Panc1 (cell line): ENCODE results near the gene TLL2. TPM values are rescaled to one million over a fixed set of nuclear protein-coding genes. Genes with fewer than 3 reads are reported as not detected.

Experiments used
- ATAC-seq: fragments of 200-7000 bp; cut with Tn5 transposase; 2 replicates; pipeline ENCODE4 v1.9.1; 2020; ENCODE audit warnings: mild to moderate bottlenecking, moderate library complexity
- BruUV-seq: library from RNA; stranded (reverse); fragments of 400-500 nt; replicated peaks from 2 replicates; lab custom pipeline; 2021; lab: Mats Ljungman, UMichigan
- CTCF ChIA-PET: fragments of 300-600 bp; sonication (Branson Sonifier 250); formaldehyde crosslinking; loops from one replicate; lab custom pipeline; 2022; ENCODE audit warnings: antibody characterized with exemption; lab: Charles Lee
- POLR2A ChIA-PET: fragments of 300-600 bp; sonication (Branson Sonifier 250); formaldehyde crosslinking; loops from one replicate; lab custom pipeline; 2022; ENCODE audit warnings: antibody characterized with exemption; lab: Charles Lee
- DNase-seq: peaks from one replicate; pipeline ENCODE4 v3.0.0-alpha.2; 2010; ENCODE audit warnings: low read depth, low spot score
- H3K27ac ChIP-seq: 2 replicates; pipeline ENCODE4 v1.5.1; 2011; ENCODE audit warnings: mild to moderate bottlenecking, low read length, inconsistent platforms
- H3K27me3 ChIP-seq: fragments of 200-500 bp; sonication (Bioruptor generic); 2 replicates; pipeline ENCODE4 v1.6.0; 2014; ENCODE audit warnings: low read length, inconsistent platforms; ENCODE audit not compliant: control insufficient read depth, insufficient read depth
- H3K36me3 ChIP-seq: fragments of 200-500 bp; sonication (Bioruptor generic); 2 replicates; pipeline ENCODE4 v1.5.1; 2014; ENCODE audit warnings: inconsistent platforms, mild to moderate bottlenecking, low read length, moderate library complexity; ENCODE audit not compliant: control insufficient read depth, insufficient read depth
- H3K4me1 ChIP-seq: 2 replicates; pipeline ENCODE4 v1.5.1; 2011; ENCODE audit warnings: inconsistent platforms, mild to moderate bottlenecking, low read length, moderate library complexity; ENCODE audit not compliant: control insufficient read depth, insufficient read depth
- H3K4me3 ChIP-seq, 2 experiments: 2 replicates each; pipeline ENCODE4 v1.5.1; 2011 to 2012; ENCODE audit warnings: low read depth in 2 of 2, low read length in 2 of 2, mild to moderate bottlenecking in 2 of 2, inconsistent platforms in 1 of 2, moderate library complexity in 1 of 2
- H3K9me3 ChIP-seq: fragments of 200-500 bp; sonication (Bioruptor generic); 2 replicates; pipeline ENCODE4 v1.5.1; 2014; ENCODE audit warnings: low read depth, mild to moderate bottlenecking, inconsistent platforms, low read length, moderate library complexity; ENCODE audit not compliant: control insufficient read depth, insufficient read depth
- POLR2AphosphoS5 ChIP-seq: IDR thresholded peaks from 2 replicates; pipeline ENCODE4 v1.6.1; 2012; ENCODE audit warnings: mild to moderate bottlenecking, low read depth, low read length, moderate library complexity
- REST ChIP-seq, 2 experiments: IDR thresholded peaks; 2 replicates each; pipeline ENCODE4 v1.6.1; 2011 to 2012; ENCODE audit warnings: low read depth in 2 of 2, control low read depth in 1 of 2, low read length in 1 of 2, mild to moderate bottlenecking in 1 of 2, moderate library complexity in 1 of 2; ENCODE audit not compliant: insufficient read depth in 1 of 2
- SIN3A ChIP-seq: IDR thresholded peaks from 2 replicates; pipeline ENCODE4 v1.6.1; 2012; ENCODE audit warnings: low read depth, mild to moderate bottlenecking, low read length, moderate library complexity, borderline replicate concordance; ENCODE audit not compliant: insufficient read depth
- TCF7L2 ChIP-seq: IDR thresholded peaks from 2 replicates; pipeline ENCODE4 v1.6.1; 2011; ENCODE audit warnings: mild to moderate bottlenecking, low read depth, low read length, inconsistent platforms
- in situ Hi-C: cut with HindIII; loops from 2 replicates; pipeline ENCODE4 v1.10.0; 2016; ENCODE audit warnings: low sequenced_read_pairs, low pct_unique_long_range_greater_than_20kb
- intact Hi-C: fragments of 100-400 bp; cut with micrococcal nuclease; formaldehyde crosslinking; loops from one replicate; pipeline ENCODE4 v1.10.0; 2022; ENCODE audit not compliant: unreplicated experiment
- total RNA-seq: library from RNA; stranded (reverse); gene quantifications from one replicate; pipeline ENCODE4 v1.2.1, GENCODE V29; 2021; ENCODE audit not compliant: unreplicated experiment
- TF ChIP-seq, protein P1 (sequence below): fragments of 450-650 bp; IDR thresholded peaks from 2 replicates; pipeline ENCODE4 v1.5.1; 2017; ENCODE audit warnings: mild to moderate bottlenecking

The TLL2 gene
- total RNA-seq, 1 experiment from 2014 or later: 0.64 TPM

- POLR2A ChIA-PET: no interaction called here
- H3K27me3 ChIP-seq: peaks cover 10% of the 10 kb centered on the region; the same call in 1 of the 2 replicates
- in situ Hi-C loops: no loop called here
- DNase-seq (no peak), ATAC-seq (no peak)
- TF ChIP-seq TCF7L2: no peak
- TF ChIP-seq, protein P1, sequence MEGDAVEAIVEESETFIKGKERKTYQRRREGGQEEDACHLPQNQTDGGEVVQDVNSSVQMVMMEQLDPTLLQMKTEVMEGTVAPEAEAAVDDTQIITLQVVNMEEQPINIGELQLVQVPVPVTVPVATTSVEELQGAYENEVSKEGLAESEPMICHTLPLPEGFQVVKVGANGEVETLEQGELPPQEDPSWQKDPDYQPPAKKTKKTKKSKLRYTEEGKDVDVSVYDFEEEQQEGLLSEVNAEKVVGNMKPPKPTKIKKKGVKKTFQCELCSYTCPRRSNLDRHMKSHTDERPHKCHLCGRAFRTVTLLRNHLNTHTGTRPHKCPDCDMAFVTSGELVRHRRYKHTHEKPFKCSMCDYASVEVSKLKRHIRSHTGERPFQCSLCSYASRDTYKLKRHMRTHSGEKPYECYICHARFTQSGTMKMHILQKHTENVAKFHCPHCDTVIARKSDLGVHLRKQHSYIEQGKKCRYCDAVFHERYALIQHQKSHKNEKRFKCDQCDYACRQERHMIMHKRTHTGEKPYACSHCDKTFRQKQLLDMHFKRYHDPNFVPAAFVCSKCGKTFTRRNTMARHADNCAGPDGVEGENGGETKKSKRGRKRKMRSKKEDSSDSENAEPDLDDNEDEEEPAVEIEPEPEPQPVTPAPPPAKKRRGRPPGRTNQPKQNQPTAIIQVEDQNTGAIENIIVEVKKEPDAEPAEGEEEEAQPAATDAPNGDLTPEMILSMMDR: no peak
- TF ChIP-seq SIN3A: no peak
- TF ChIP-seq REST (IDR thresholded peaks at IDR 0.05; ENCODE audit: insufficient read depth in 1 of 2, low read depth in 2 of 2, low read length in 1 of 2): no peak
- TF ChIP-seq POLR2AphosphoS5: no peak
- CTCF ChIA-PET: no interaction called here
- H3K9me3 ChIP-seq: no peaks in the 10 kb centered on the region
- no TSS peak for BruUV-seq
- H3K27ac ChIP-seq: no peak overlapping the region
- no peak overlapping the region for H3K4me3 ChIP-seq
- no peaks in the 10 kb centered on the region for H3K4me1 ChIP-seq
- intact Hi-C loops: no loop called here
- H3K36me3 ChIP-seq: no peaks in the 10 kb centered on the region
Measured at GRCh38 chr10:96384506-96384905, 129.2 kb downstream of the TLL2 start.

- TF ChIP-seq, protein P1: no peak
- TF ChIP-seq SIN3A: no peak
- no peak for TF ChIP-seq REST (IDR thresholded peaks at IDR 0.05; ENCODE audit: insufficient read depth in 1 of 2, low read depth in 2 of 2, low read length in 1 of 2)
- no peak for TF ChIP-seq POLR2AphosphoS5
- no peak for TF ChIP-seq TCF7L2
- DNase-seq (no peak), ATAC-seq (no peak)
- no peaks in the 10 kb centered on the region for H3K9me3 ChIP-seq
- ChIA-PET POLR2A (no interaction called here), CTCF (no interaction called here)
- no TSS peak for BruUV-seq
- 0 out of 2 replicates have a peak, but pooled peaks cover 2% of the 10 kb centered on the region for H3K27me3 ChIP-seq
- in situ Hi-C loops: no loop called here
- intact Hi-C loops: no loop called here
- H3K4me3 ChIP-seq: no peak overlapping the region
- no peaks in the 10 kb centered on the region for H3K36me3 ChIP-seq
- no peak overlapping the region for H3K27ac ChIP-seq
- H3K4me1 ChIP-seq: no peaks in the 10 kb centered on the region; the same call in 1 of the 2 replicates
Measured at GRCh38 chr10:96380821-96381220, 132.9 kb downstream of the TLL2 start.
